Gastroesophageal sphincter (tissue), 4 donors: ENCODE measurements around the gene MTCP1. TPM values are rescaled to one million over a fixed set of nuclear protein-coding genes. Genes with fewer than 3 reads are reported as not detected.

Experiments used
- ATAC-seq: fragments of 150-250 bp; one replicate; pipeline ENCODE4 v1.9.1; 2016; ENCODE audit warnings: mild to moderate bottlenecking, moderate library complexity
- H3K27ac ChIP-seq, 4 donors: fragments of 200-600 bp; sonication (generic) in 3 of 4; 1 replicate in 3 of 4; 2 replicates in 1 of 4; pipeline ENCODE4 v1.5.1; 2016 to 2019
- H3K27me3 ChIP-seq: fragments of 200-600 bp; sonication (generic); one replicate; pipeline ENCODE4 v1.5.1; 2019
- H3K36me3 ChIP-seq, 2 donors: fragments of 200-600 bp; sonication (generic); one replicate each; pipeline ENCODE4 v1.5.1; 2019; ENCODE audit warnings: control low read depth in 1 of 2
- H3K4me1 ChIP-seq, 3 donors: fragments of 200-600 bp; sonication (generic); 1 replicate in 2 of 3; 2 replicates in 1 of 3; pipeline ENCODE4 v1.5.1; 2016 to 2019; ENCODE audit warnings: control low read depth in 2 of 3
- H3K4me3 ChIP-seq, 2 donors: fragments of 200-600 bp; sonication (generic); one replicate each; pipeline ENCODE4 v1.5.1; 2019; ENCODE audit warnings: mild to moderate bottlenecking in 1 of 2, moderate library complexity in 1 of 2
- H3K9me3 ChIP-seq, 3 donors: fragments of 200-600 bp; sonication (generic); one replicate each; pipeline ENCODE4 v1.5.1; 2017 to 2019; ENCODE audit warnings: control low read depth in 2 of 3
- EP300 ChIP-seq: sonication (generic); formaldehyde crosslinking; IDR thresholded peaks from one replicate; pipeline ENCODE4 v1.6.1; 2017; ENCODE audit warnings: antibody characterized with exemption, mild to moderate bottlenecking
- POLR2A ChIP-seq, 2 donors: fragments of 450-650 bp; IDR thresholded peaks; one replicate each; pipeline ENCODE4 v1.6.1; 2017; ENCODE audit warnings: antibody characterized with exemption in 2 of 2, mild to moderate bottlenecking in 2 of 2, moderate library complexity in 1 of 2
- POLR2AphosphoS5 ChIP-seq: sonication (generic); formaldehyde crosslinking; IDR thresholded peaks from one replicate; pipeline ENCODE4 v1.6.1; 2017; ENCODE audit warnings: antibody characterized with exemption
- WGBS, 2 donors: methylation state at CpG; one replicate each; pipeline ENCODE4 v1.1.5; 2018; ENCODE audit warnings: low coverage in 1 of 2; 5-methylcytosine and 5-hydroxymethylcytosine counted together
- total RNA-seq, 4 donors: library from RNA; depleted of rRNA; stranded (reverse); fragments of >200 nt; gene quantifications; one replicate each; pipeline ENCODE4 v1.1.0, GENCODE V29; 2016
- TF ChIP-seq, protein P1 (sequence below), 4 experiments: fragments of 200-600 bp in 2 of 4; fragments of 450-650 bp in 2 of 4; sonication (generic) in 1 of 4; IDR thresholded peaks; one replicate each; pipeline ENCODE4 v1.5.1; 2017 to 2019; ENCODE audit warnings: antibody characterized with exemption in 4 of 4, mild to moderate bottlenecking in 2 of 4, moderate library complexity in 2 of 4

Gene MTCP1
- total RNA-seq, 4 donors from 2014 or later: 1.4 to 4.0 (median 1.9) TPM

DNA sequence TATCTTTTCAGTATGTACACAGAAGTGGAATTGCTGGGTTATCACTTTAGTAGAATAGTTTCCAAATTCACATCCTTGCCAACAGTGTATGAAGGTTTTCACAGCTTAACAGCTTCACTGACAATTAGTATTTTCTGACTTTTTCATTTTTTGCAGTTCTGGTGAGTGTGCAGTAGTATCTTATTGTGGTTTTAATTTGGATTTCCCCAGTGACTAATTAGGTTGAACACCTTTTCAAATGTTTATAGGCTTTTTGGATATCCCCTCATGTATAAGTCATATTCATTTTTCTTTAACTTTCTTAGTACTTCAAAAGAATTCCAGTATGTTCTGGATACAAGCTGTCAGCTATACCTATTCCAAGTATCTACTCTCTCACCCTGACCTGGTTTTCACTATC lies 37.5 kb upstream of the MTCP1 start:
- H3K9me3 ChIP-seq: no peaks in the 10 kb centered on the region
- H3K4me1 ChIP-seq: no peaks in the 10 kb centered on the region
- ATAC-seq: no peak
- TF ChIP-seq POLR2AphosphoS5 (no peak), EP300 (no peak)
- H3K36me3 ChIP-seq: peaks cover 0 to 7% of the 10 kb centered on the region in 2 donors
- H3K27ac ChIP-seq: no peak overlapping the region
- H3K27me3 ChIP-seq: no peaks in the 10 kb centered on the region
- H3K4me3 ChIP-seq: no peak overlapping the region

DNA sequence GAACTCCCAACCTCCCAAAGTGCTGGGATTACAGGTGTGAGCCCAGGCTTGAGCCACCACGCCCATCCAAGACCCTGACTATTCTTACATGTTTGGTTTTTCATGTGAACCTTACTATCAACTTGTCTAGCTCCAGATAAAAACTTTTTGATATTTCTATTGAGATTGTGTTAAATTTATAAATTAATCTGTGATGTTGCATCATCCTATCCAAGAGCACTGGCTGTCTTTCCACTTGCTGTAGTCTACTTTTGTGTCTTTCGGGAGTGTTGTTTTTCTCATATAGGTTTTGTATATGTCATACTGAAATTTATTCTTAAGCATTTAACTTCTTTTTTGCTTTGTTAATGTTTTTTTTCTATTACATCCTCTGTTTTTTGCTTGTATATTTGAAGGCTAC lies 35.0 kb upstream of the MTCP1 start:
- 78 to 100% methylated on average over 1 to 2 of the region's 2 CpGs for WGBS, 2 donors
- no peak overlapping the region for H3K27ac ChIP-seq
- peaks cover 0 to 11% of the 10 kb centered on the region in 2 donors for H3K36me3 ChIP-seq
- no peaks in the 10 kb centered on the region for H3K9me3 ChIP-seq
- TF ChIP-seq, protein P1, sequence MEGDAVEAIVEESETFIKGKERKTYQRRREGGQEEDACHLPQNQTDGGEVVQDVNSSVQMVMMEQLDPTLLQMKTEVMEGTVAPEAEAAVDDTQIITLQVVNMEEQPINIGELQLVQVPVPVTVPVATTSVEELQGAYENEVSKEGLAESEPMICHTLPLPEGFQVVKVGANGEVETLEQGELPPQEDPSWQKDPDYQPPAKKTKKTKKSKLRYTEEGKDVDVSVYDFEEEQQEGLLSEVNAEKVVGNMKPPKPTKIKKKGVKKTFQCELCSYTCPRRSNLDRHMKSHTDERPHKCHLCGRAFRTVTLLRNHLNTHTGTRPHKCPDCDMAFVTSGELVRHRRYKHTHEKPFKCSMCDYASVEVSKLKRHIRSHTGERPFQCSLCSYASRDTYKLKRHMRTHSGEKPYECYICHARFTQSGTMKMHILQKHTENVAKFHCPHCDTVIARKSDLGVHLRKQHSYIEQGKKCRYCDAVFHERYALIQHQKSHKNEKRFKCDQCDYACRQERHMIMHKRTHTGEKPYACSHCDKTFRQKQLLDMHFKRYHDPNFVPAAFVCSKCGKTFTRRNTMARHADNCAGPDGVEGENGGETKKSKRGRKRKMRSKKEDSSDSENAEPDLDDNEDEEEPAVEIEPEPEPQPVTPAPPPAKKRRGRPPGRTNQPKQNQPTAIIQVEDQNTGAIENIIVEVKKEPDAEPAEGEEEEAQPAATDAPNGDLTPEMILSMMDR (IDR thresholded peaks at IDR 0.05): no peak
- TF ChIP-seq POLR2A (IDR thresholded peaks at IDR 0.05): no peak
- TF ChIP-seq EP300: no peak
- no peak for TF ChIP-seq POLR2AphosphoS5
- ATAC-seq: no peak
- H3K4me1 ChIP-seq: no peaks in the 10 kb centered on the region
- no peak overlapping the region for H3K4me3 ChIP-seq
- H3K27me3 ChIP-seq: no peaks in the 10 kb centered on the region

DNA sequence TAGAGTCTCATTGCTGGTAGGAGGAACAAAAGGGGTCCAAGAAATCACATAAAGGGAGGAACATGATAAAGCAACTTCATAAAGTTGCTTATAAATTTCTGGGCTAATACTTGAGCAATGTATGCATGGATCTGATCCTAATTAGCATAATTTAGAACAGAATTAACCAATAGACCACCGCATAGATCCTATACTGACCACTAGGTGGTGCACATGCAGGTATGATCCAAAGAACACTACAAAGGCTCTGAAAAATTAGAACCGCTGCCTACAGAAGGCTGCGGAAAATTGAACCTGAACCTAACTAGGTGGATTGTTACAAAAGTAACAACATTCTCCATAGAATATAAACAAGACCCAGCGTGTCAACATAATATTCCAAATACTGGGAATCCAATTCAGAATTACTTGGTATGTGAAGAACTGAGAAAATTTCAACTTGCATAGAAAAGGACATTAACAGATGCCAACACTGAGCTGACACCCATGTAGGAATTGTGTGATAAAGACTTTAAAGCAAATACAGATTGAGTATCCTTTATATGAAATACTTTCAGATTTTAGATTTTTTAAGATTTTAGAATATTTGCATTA lies 23.6 kb upstream of the MTCP1 start:
- no peak overlapping the region for H3K27ac ChIP-seq
- peaks cover 0 to 18% of the 10 kb centered on the region in 2 donors for H3K36me3 ChIP-seq
- no peak for ATAC-seq
- no peak overlapping the region for H3K4me3 ChIP-seq
- no peak for TF ChIP-seq EP300
- TF ChIP-seq, protein P1 (IDR thresholded peaks at IDR 0.05): peak; percentile 40 to 61 (median 55)
- no peaks in the 10 kb centered on the region for H3K27me3 ChIP-seq
- H3K9me3 ChIP-seq: no peaks in the 10 kb centered on the region
- H3K4me1 ChIP-seq: no peaks in the 10 kb centered on the region
- 20 to 27% methylated on average over 4 of the region's 4 CpGs for WGBS, 2 donors

DNA sequence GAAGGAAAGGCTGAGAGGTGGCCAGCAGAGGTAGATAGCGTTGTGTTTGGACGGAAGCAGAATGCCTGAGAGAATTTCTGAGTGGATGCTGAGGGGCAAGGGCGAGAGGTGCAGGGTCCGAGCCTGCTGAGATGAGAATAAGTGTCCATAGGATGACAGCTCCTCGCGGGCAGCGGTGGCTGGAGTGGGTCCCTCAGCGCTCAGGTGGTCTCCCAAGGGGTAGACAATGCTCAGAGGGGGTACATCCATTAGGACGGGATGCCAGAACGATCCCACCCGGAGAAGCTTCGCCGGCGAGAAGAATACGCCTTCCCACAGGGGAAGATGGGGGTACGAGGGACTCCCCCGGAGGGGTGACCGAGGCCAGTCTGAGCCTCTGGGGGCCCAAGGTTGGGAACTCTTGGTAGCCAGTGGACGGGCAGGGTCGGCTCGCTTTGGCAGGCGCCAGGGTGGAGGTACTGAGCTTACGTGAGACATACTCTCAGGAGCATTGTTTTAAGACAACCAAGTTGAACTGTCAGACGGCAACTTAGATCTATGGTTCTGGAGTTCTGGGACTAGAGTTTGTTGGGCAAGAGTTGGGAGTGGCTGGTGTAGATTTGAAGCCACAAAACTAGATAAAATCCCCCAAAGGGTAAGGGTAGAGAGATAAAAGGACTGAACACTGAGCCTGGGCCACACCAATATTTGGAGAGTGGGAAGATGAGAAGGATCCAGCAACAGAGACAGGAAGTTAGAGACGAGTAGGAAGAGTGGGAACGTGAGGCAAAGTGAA lies 16.2 kb upstream of the MTCP1 start:
- H3K4me3 ChIP-seq: no peak overlapping the region
- WGBS, 2 donors: 69 to 92% methylated on average over 3 to 4 of the region's 26 CpGs
- TF ChIP-seq, protein P1 (IDR thresholded peaks at IDR 0.05): no peak
- no peak for TF ChIP-seq POLR2AphosphoS5
- TF ChIP-seq EP300: no peak
- no peak for TF ChIP-seq POLR2A (IDR thresholded peaks at IDR 0.05)
- peaks cover 0 to 48% of the 10 kb centered on the region in 2 donors for H3K36me3 ChIP-seq
- peaks cover 0 to 5% (median 0%) of the 10 kb centered on the region in 3 donors for H3K4me1 ChIP-seq
- no peak for ATAC-seq
- H3K27ac ChIP-seq: peak overlapping the region in 2 of 4 donors; percentile 20 to 24
- no peaks in the 10 kb centered on the region for H3K27me3 ChIP-seq
- H3K9me3 ChIP-seq: no peaks in the 10 kb centered on the region

DNA sequence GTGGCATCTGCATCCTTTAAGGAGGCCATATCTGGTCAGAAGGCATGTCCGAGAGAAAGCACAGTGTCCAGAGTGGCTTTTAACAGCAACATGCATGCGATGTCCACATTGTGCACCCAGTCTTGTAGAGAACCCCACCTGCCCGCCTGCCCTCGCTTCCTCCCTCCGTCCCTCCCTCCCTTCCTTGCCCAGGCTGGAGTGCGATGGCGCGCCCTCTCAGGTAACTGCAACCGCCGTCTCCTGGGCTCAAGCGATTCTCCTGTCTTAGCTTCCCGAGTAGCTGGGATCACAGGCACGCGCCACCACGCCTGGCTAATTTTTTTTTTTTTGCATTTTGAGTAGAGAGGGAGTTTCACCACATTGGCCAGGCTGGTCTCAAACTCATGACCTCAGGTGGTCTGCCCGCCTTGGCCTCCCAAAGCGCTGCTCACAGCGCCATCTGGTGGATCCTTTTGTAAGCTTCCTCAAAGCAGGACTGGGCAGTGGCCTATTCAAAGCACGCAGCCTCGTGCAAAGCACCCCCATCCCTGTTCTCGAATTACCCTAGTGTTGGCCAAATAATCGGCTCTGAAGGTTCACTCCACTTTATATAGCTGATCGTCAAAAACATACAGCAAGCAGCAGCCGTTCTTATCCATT lies 15.4 kb upstream of the MTCP1 start:
- Histone ChIP-seq H3K4me3 (no peak overlapping the region), H3K36me3 (peaks cover 0 to 46% of the 10 kb centered on the region in 2 donors), H3K27ac (no peak overlapping the region), H3K27me3 (no peaks in the 10 kb centered on the region), H3K9me3 (no peaks in the 10 kb centered on the region), H3K4me1 (peaks cover 0 to 5% (median 0%) of the 10 kb centered on the region in 3 donors)
- no peak for TF ChIP-seq POLR2A (IDR thresholded peaks at IDR 0.05)
- TF ChIP-seq, protein P1 (IDR thresholded peaks at IDR 0.05): peak in 2 of 4 experiments; percentile 30 to 47
- no peak for ATAC-seq
- WGBS, 2 donors: 59% methylated on average over 6 of the region's 24 CpGs; no CpG with 5 or more reads in 1 of the 2 donors
